Neural crest cell (in vitro differentiated cells): Measurements from ENCODE around the gene ARHGEF4. TPM values are rescaled to one million over a fixed set of nuclear protein-coding genes. Genes with fewer than 3 reads are reported as not detected.

Source experiments
- DNase-seq: peaks from one replicate; pipeline ENCODE4 v3.0.0; 2021; ENCODE audit warnings: low read depth, mixed read lengths, low spot score
- H3K27ac Mint-ChIP-seq: one replicate; pipeline ENCODE4 v1.8.0; 2021; ENCODE audit warnings: mild to moderate bottlenecking, mixed read lengths; ENCODE audit not compliant: unreplicated experiment
- H3K27me3 Mint-ChIP-seq: 2 replicates; pipeline ENCODE4 v1.8.0; 2021; ENCODE audit warnings: low read depth, mild to moderate bottlenecking, mixed read lengths
- H3K36me3 Mint-ChIP-seq: 2 replicates; pipeline ENCODE4 v1.8.0; 2021; ENCODE audit warnings: low read depth, mild to moderate bottlenecking, mixed read lengths
- H3K4me1 Mint-ChIP-seq: 2 replicates; pipeline ENCODE4 v1.8.0; 2021; ENCODE audit warnings: mixed read lengths
- H3K4me3 Mint-ChIP-seq: one replicate; pipeline ENCODE4 v1.8.0; 2021; ENCODE audit warnings: mild to moderate bottlenecking, mixed read lengths
- H3K9me3 Mint-ChIP-seq: 2 replicates; pipeline ENCODE4 v1.8.0; 2021; ENCODE audit warnings: mixed read lengths
- total RNA-seq: library from RNA; stranded (reverse); gene quantifications from 2 replicates; pipeline ENCODE4 v1.2.1, GENCODE V29; 2021
- TF ChIP-seq, protein P1 (sequence below): fragments of 200-600 bp; sonication (generic); conservative IDR thresholded peaks from 2 replicates; pipeline ENCODE4 v1.5.0; 2021; ENCODE audit warnings: antibody characterized with exemption, mild to moderate bottlenecking

ARHGEF4 gene
- total RNA-seq, 1 donor from 2014 or later: 22.1 TPM

DNA sequence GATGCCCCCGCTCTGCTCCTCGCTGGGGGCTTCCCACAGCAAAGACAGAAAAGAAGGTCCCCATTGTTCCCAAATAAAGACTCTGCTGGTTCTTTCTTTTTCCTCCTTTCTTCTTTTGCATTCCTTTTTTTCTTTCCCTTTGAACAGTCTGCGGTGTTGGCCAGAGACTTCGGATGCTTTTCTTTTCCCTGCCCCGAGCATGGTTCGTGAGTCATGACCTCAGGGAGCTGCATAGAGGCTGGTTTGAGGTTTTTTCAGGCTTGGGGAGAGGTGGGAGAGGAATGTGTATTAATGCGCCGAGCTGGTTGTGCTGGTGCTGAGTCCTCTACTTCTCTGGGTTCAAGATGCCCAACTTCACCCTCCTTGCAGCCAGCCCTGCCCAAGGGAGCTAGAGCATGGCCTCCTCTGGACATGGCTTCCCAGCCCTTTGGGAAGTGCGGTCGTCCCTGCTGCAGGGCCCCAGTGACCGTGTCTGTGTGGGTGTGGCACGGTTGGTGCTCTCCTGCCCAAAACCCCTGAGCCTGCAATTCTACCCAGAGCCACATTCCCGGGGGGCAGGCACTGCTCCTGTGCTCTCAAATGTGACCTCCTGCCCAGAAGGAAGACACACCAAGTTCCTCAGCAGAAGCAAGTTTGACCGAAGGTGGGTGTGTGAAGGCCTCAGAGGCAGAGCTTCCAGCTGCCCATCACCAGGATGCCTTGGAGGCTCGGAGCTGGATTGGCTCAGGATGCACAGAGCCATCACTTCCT is 9.0 kb upstream of the ARHGEF4 start:
- H3K27ac Mint-ChIP-seq: peak overlapping the region; percentile 3
- no peaks in the 10 kb centered on the region for H3K36me3 Mint-ChIP-seq
- no peaks in the 10 kb centered on the region for H3K9me3 Mint-ChIP-seq
- no peak for DNase-seq
- H3K27me3 Mint-ChIP-seq: no peaks in the 10 kb centered on the region
- TF ChIP-seq, protein P1, sequence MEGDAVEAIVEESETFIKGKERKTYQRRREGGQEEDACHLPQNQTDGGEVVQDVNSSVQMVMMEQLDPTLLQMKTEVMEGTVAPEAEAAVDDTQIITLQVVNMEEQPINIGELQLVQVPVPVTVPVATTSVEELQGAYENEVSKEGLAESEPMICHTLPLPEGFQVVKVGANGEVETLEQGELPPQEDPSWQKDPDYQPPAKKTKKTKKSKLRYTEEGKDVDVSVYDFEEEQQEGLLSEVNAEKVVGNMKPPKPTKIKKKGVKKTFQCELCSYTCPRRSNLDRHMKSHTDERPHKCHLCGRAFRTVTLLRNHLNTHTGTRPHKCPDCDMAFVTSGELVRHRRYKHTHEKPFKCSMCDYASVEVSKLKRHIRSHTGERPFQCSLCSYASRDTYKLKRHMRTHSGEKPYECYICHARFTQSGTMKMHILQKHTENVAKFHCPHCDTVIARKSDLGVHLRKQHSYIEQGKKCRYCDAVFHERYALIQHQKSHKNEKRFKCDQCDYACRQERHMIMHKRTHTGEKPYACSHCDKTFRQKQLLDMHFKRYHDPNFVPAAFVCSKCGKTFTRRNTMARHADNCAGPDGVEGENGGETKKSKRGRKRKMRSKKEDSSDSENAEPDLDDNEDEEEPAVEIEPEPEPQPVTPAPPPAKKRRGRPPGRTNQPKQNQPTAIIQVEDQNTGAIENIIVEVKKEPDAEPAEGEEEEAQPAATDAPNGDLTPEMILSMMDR: no peak
- H3K4me1 Mint-ChIP-seq: peaks cover 65% of the 10 kb centered on the region
- peak overlapping the region; percentile 69 for H3K4me3 Mint-ChIP-seq

DNA sequence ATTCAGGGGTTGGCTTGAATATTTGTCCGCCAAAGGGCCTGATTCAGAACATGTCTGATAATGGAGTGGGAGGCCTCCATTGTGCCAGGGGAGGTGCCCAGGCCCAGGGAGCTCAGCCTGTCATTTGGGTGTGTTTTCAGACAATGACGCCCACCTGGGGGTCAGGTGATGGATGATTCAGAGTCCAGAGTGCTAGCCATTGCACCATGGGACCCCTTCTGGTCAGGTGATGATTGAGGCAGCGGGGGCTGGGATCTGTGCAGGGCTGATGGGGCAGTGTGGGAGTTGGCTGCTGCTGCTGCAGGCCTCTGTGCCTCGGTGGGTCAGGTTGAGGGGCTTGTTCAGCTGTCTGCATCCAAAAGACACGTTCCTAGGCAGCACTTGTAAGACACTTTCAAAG is 8.3 kb upstream of the ARHGEF4 start:
- H3K4me3 Mint-ChIP-seq: no peak overlapping the region
- no peak overlapping the region for H3K27ac Mint-ChIP-seq
- no peaks in the 10 kb centered on the region for H3K36me3 Mint-ChIP-seq
- peaks cover 72% of the 10 kb centered on the region for H3K4me1 Mint-ChIP-seq
- TF ChIP-seq, protein P1: no peak
- DNase-seq: no peak
- no peaks in the 10 kb centered on the region for H3K9me3 Mint-ChIP-seq
- peaks cover 2% of the 10 kb centered on the region for H3K27me3 Mint-ChIP-seq

DNA sequence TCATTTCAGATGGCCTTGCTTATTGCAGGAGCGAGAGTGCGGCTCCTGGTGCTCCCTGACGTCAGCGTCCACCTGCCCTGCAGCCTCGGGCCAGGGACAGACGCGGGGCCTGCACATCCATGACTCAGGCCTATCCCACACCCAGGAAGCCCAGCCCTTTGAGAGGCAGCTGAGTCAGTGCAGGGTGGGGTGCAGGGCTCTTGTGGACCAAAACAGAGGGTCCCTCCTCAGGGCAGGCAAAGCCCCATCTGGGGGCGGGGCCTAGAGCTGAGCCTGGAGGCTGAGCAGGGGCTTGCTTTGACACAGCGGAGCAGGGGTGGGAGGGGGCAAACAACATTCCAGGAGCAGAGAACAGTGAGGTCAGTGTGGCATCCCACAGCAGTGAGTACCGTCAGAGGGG is 7.7 kb upstream of the ARHGEF4 start:
- Mint-ChIP-seq H3K27ac (peak overlapping the region; percentile 96), H3K4me3 (no peak overlapping the region)

DNA sequence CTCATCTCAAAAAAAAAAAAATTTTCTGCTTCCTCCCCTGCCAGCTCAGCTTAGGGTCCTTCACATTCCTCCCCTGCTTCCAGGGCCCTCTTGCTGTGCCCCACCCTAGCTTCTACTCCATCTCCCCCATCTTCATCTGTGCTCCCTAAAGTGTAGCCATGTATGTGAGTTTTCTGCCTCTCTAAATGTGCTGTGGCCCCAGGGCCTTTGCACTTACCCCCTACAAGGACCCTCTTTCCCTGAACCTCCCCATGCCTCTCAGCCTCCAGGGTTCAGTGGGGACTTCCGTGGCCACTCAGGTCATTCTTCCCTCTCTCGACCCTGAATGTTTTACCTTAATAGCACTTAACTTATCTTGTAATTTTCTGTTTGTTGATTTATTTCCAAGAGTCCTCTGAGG is 6.2 kb upstream of the ARHGEF4 start:
- no peaks in the 10 kb centered on the region for H3K9me3 Mint-ChIP-seq
- H3K36me3 Mint-ChIP-seq: no peaks in the 10 kb centered on the region
- peak overlapping the region; percentile 64 for H3K27ac Mint-ChIP-seq
- TF ChIP-seq, protein P1: no peak
- peaks cover 7% of the 10 kb centered on the region for H3K27me3 Mint-ChIP-seq
- no peak overlapping the region for H3K4me3 Mint-ChIP-seq
- H3K4me1 Mint-ChIP-seq: peaks cover 70% of the 10 kb centered on the region
- DNase-seq: no peak

More for the DNA sequence above, 7.7 kb upstream of the ARHGEF4 start:
- Mint-ChIP-seq H3K27me3 (peaks cover 2% of the 10 kb centered on the region), H3K4me1 (peaks cover 72% of the 10 kb centered on the region), H3K36me3 (no peaks in the 10 kb centered on the region), H3K9me3 (no peaks in the 10 kb centered on the region)
- no peak for DNase-seq
- TF ChIP-seq, protein P1: no peak

DNA sequence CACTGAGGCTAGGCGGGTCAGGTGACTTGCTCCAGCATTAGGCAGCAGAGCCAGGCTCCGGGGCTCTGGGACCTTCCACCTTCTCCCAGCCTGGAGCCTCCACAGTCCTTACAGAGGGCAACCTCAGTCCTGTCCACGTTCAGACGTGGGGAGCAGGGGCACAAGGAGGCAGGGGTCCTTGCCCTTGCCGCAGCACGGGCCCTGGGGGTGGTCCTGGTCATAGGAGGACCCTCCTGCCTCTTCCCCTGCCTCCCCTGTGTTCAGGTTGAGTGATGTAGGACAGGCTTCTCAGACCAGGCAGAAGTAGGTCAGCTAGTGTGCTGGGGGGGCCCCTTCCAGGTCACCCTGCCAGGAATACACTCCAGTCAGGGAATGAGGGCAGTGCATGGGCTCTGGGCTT is 5.4 kb upstream of the ARHGEF4 start:
- Mint-ChIP-seq H3K27ac (peak overlapping the region; percentile 64), H3K9me3 (no peaks in the 10 kb centered on the region), H3K27me3 (peaks cover 15% of the 10 kb centered on the region), H3K4me3 (no peak overlapping the region), H3K36me3 (no peaks in the 10 kb centered on the region), H3K4me1 (peaks cover 61% of the 10 kb centered on the region)
- DNase-seq: no peak
- TF ChIP-seq, protein P1: no peak
